Measurements from ENCODE around the gene PPP1R7. TPM values are rescaled to one million over a fixed set of nuclear protein-coding genes. Genes with fewer than 3 reads are reported as not detected.

The PPP1R7 gene
- total RNA-seq, 3 donors from 2014 or later (not counting 1 experiment from before 2014, with no cell fraction given) = 57.8 to 66.3 (median 60.4) TPM

GRCh38 chr2:241148891-241149674, 1.2 kb upstream of the PPP1R7 start, which contains the start of gene PASK:
Gene PASK (minus strand): TSS chr2:241149472. CDS start chr2:241143032, 6,440 bp downstream.
- Mint-ChIP-seq H3K4me3 (peak within 1 kb of the TSS; percentile 95), H3K4me1 (peaks cover 34 to 42% of the 10 kb centered on the region in 2 donors), H3K36me3 (no peaks in the 10 kb centered on the region), H3K27me3 (ENCODE audit: low read depth in 2 of 2) (no peaks in the 10 kb centered on the region), H3K9me3 (no peaks in the 10 kb centered on the region), H3K27ac (peak within 1 kb of the TSS; percentile 89 to 90)
- intact Hi-C loops (cut with micrococcal nuclease) = loop anchor here (5.0 kb wide), 1 partner anchor 208 kb away; the partner anchor contains the start of gene FARP2
- WGBS (ENCODE audit: insufficient coverage) = under 1% methylated on average over 88 of the region's 88 CpGs
- TF ChIP-seq, protein P1, sequence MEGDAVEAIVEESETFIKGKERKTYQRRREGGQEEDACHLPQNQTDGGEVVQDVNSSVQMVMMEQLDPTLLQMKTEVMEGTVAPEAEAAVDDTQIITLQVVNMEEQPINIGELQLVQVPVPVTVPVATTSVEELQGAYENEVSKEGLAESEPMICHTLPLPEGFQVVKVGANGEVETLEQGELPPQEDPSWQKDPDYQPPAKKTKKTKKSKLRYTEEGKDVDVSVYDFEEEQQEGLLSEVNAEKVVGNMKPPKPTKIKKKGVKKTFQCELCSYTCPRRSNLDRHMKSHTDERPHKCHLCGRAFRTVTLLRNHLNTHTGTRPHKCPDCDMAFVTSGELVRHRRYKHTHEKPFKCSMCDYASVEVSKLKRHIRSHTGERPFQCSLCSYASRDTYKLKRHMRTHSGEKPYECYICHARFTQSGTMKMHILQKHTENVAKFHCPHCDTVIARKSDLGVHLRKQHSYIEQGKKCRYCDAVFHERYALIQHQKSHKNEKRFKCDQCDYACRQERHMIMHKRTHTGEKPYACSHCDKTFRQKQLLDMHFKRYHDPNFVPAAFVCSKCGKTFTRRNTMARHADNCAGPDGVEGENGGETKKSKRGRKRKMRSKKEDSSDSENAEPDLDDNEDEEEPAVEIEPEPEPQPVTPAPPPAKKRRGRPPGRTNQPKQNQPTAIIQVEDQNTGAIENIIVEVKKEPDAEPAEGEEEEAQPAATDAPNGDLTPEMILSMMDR (IDR thresholded peaks at IDR 0.05) = no peak
- Histone ChIP-seq H3K4me1 (ENCODE audit: control insufficient read depth, insufficient read depth, low read length) (peaks cover 14% of the 10 kb centered on the region), H3K4me3 (ENCODE audit: low read length) (peak within 1 kb of the TSS; percentile 78), H3K27me3 (ENCODE audit: control insufficient read depth, insufficient read depth, low read length) (no peaks in the 10 kb centered on the region), H3K9me3 (ENCODE audit: control insufficient read depth, insufficient read depth, low read length) (no peaks in the 10 kb centered on the region), H3K27ac (ENCODE audit: low read length) (peak within 1 kb of the TSS; percentile 6), H3K36me3 (ENCODE audit: control insufficient read depth, insufficient read depth, low read length) (peaks cover 4% of the 10 kb centered on the region)
- DNase-seq = peak; percentile 85 to 96
- peak; percentile 82 to 92 (median 83) for ATAC-seq

DNA sequence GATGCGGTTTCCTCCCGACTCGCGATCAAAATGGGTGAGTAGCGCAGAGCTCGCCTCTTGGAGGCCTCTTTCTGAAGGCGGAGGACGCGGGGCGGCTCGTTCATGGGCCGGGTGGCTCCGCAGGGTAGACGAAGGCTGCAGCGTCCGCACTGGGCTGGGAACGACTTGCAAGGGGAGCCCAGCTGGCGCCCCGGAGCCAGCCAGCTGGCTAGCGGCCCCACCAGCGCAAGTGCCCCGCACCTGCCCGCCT, 667 bp upstream of the PPP1R7 start:
- Histone ChIP-seq H3K36me3 (ENCODE audit: control insufficient read depth, insufficient read depth, low read length) (peaks cover 5% of the 10 kb centered on the region), H3K27ac (ENCODE audit: low read length) (peak overlapping the region; percentile 6), H3K27me3 (ENCODE audit: control insufficient read depth, insufficient read depth, low read length) (no peaks in the 10 kb centered on the region), H3K4me3 (ENCODE audit: low read length) (peak overlapping the region; percentile 78), H3K9me3 (ENCODE audit: control insufficient read depth, insufficient read depth, low read length) (no peaks in the 10 kb centered on the region), H3K4me1 (ENCODE audit: control insufficient read depth, insufficient read depth, low read length) (peaks cover 14% of the 10 kb centered on the region)
- H3K27me3 Mint-ChIP-seq (ENCODE audit: low read depth in 2 of 2) = no peaks in the 10 kb centered on the region
- H3K4me1 Mint-ChIP-seq = peaks cover 34 to 42% of the 10 kb centered on the region in 2 donors
- under 1% methylated on average over 23 of the region's 23 CpGs for WGBS (ENCODE audit: insufficient coverage)
- no peaks in the 10 kb centered on the region for H3K9me3 Mint-ChIP-seq
- H3K36me3 Mint-ChIP-seq = no peaks in the 10 kb centered on the region
- TF ChIP-seq, protein P1 (IDR thresholded peaks at IDR 0.05) = no peak
- peak overlapping the region; percentile 95 for H3K4me3 Mint-ChIP-seq
- DNase-seq (no peak), ATAC-seq (peak in 2 of 3 donors; percentile 11 to 12)
- intact Hi-C loops (cut with micrococcal nuclease) = loop anchor here (5.0 kb wide), 1 partner anchor 208 kb away; the partner anchor contains the start of gene FARP2
- H3K27ac Mint-ChIP-seq = peak overlapping the region; percentile 89 to 90

- Histone ChIP-seq H3K36me3 (ENCODE audit: control insufficient read depth, insufficient read depth, low read length) (peaks cover 6% of the 10 kb centered on the region), H3K4me1 (ENCODE audit: control insufficient read depth, insufficient read depth, low read length) (peaks cover 14% of the 10 kb centered on the region), H3K9me3 (ENCODE audit: control insufficient read depth, insufficient read depth, low read length) (no peaks in the 10 kb centered on the region), H3K27ac (ENCODE audit: low read length) (no peak overlapping the region), H3K4me3 (ENCODE audit: low read length) (peak overlapping the region; percentile 78), H3K27me3 (ENCODE audit: control insufficient read depth, insufficient read depth, low read length) (no peaks in the 10 kb centered on the region)
- WGBS (ENCODE audit: insufficient coverage) = 15% methylated on average over 37 of the region's 37 CpGs
- TF ChIP-seq, protein P1 (IDR thresholded peaks at IDR 0.05) = no peak
- no peak for ATAC-seq
- H3K9me3 Mint-ChIP-seq = no peaks in the 10 kb centered on the region
- peak overlapping the region; percentile 89 to 90 for H3K27ac Mint-ChIP-seq
- H3K27me3 Mint-ChIP-seq (ENCODE audit: low read depth in 2 of 2) = no peaks in the 10 kb centered on the region
- peaks cover 34 to 42% of the 10 kb centered on the region in 2 donors for H3K4me1 Mint-ChIP-seq
- peak overlapping the region; percentile 95 for H3K4me3 Mint-ChIP-seq
- intact Hi-C loops (cut with micrococcal nuclease) = loop anchor here (1.0 kb wide), 1 partner anchor 49 kb away; the partner anchor contains the start of gene MTERF4
- DNase-seq = peak in 1 of 2 donors; percentile 21
- no peaks in the 10 kb centered on the region for H3K36me3 Mint-ChIP-seq
Measured at GRCh38 chr2:241150660-241151530, 628 bp downstream of the PPP1R7 start.
